ENCODE measurements around the gene FAAP20.

Gene FAAP20

GRCh38 chr1:2232916-2233438 is 38.4 kb upstream of the FAAP20 start:
- TF ChIP-seq ARNTL (CRISPR knock-in tag; IDR thresholded peaks at IDR 0.05; ENCODE audit: borderline replicate concordance, low read depth) (no peak), ZC3H10 (CRISPR knock-in tag; IDR thresholded peaks at IDR 0.05) (no peak), CREB5 (CRISPR knock-in tag; IDR thresholded peaks at IDR 0.05; ENCODE audit: low read depth) (no peak), PATZ1 (CRISPR knock-in tag; IDR thresholded peaks at IDR 0.05; ENCODE audit: borderline replicate concordance) (no peak), CSRNP3 (CRISPR knock-in tag; IDR thresholded peaks at IDR 0.05) (no peak), OSR1 (CRISPR knock-in tag; IDR thresholded peaks at IDR 0.05) (no peak), TSHZ2 (CRISPR knock-in tag; IDR thresholded peaks at IDR 0.05) (no peak), ESRRG (CRISPR knock-in tag; IDR thresholded peaks at IDR 0.05) (no peak), GLIS3 (CRISPR knock-in tag; IDR thresholded peaks at IDR 0.05) (no peak)
- no peak for ATAC-seq

GRCh38 chr1:2232255-2232915 is 37.8 kb upstream of the FAAP20 start:
- ATAC-seq, result no peak

More at GRCh38 chr1:2232255-2232915, 37.8 kb upstream of the FAAP20 start:
- TF ChIP-seq CSDC2 (CRISPR knock-in tag; IDR thresholded peaks at IDR 0.05) (no peak), POU6F1 (CRISPR knock-in tag; IDR thresholded peaks at IDR 0.05; ENCODE audit: borderline replicate concordance, low read depth) (no peak), ZNF70 (CRISPR knock-in tag; IDR thresholded peaks at IDR 0.05) (no peak), OSR1 (CRISPR knock-in tag; IDR thresholded peaks at IDR 0.05) (no peak), CSRNP3 (CRISPR knock-in tag; IDR thresholded peaks at IDR 0.05) (no peak), PPARA (CRISPR knock-in tag; IDR thresholded peaks at IDR 0.05; ENCODE audit: borderline replicate concordance) (no peak), TOX (CRISPR knock-in tag; IDR thresholded peaks at IDR 0.05; ENCODE audit: borderline replicate concordance) (no peak), GLIS3 (CRISPR knock-in tag; IDR thresholded peaks at IDR 0.05) (no peak), ISL1 (CRISPR knock-in tag; IDR thresholded peaks at IDR 0.05) (no peak), ZNF565 (CRISPR knock-in tag; conservative IDR thresholded peaks at IDR 0.05; ENCODE audit: low read depth) (no peak), ZFP30 (CRISPR knock-in tag; IDR thresholded peaks at IDR 0.05) (no peak), PATZ1 (CRISPR knock-in tag; IDR thresholded peaks at IDR 0.05; ENCODE audit: borderline replicate concordance) (no peak), ZNF8 (CRISPR knock-in tag; IDR thresholded peaks at IDR 0.05) (no peak), ZC3H10 (CRISPR knock-in tag; IDR thresholded peaks at IDR 0.05) (no peak)

Measured in SK-N-SH treated with all-trans-retinoic acid at 6 μM for 48 hours (cell line).